NCI-H345 treated with DMSO at 0.1 percent for 48 hours (cell line): Measurements from ENCODE around the gene DLL3.

Experiments used
- DNase-seq: peaks from one replicate; lab custom pipeline; 2025; ENCODE audit not compliant: unreplicated experiment; lab: John Stamatoyannopoulos, UW

Gene DLL3

GRCh38 chr19:39515551-39516191 lies 16.9 kb downstream of the DLL3 start:
- no peak for DNase-seq

- no peak for DNase-seq
Measured at GRCh38 chr19:39516270-39516669, 17.5 kb downstream of the DLL3 start.

DNA sequence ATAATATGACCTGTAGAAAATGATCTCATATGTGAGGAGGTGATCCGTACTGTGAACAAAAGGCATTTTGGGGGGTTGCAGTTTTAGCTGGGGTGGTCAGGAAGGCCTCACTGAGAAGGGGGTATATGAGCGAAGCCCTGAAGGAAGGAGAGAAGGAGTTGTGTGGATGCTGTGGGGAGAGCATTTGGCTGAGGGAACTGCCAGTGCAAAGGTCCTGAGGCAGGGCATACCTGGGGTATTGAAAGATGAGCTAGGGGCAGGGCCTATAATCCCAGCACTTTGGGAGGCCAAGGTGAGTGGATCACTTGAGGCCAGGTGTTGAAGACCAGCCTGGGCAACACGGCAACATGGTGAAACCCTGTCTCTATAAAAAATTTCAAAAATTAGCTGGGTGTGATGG lies 18.7 kb downstream of the DLL3 start:
- no peak for DNase-seq

- no peak for DNase-seq
Measured at GRCh38 chr19:39518458-39518857, 19.7 kb downstream of the DLL3 start.

- no peak for DNase-seq
Measured at GRCh38 chr19:39518975-39519374, 20.2 kb downstream of the DLL3 start.

GRCh38 chr19:39520541-39521484 lies 22.1 kb downstream of the DLL3 start:
- no peak for DNase-seq

DNA sequence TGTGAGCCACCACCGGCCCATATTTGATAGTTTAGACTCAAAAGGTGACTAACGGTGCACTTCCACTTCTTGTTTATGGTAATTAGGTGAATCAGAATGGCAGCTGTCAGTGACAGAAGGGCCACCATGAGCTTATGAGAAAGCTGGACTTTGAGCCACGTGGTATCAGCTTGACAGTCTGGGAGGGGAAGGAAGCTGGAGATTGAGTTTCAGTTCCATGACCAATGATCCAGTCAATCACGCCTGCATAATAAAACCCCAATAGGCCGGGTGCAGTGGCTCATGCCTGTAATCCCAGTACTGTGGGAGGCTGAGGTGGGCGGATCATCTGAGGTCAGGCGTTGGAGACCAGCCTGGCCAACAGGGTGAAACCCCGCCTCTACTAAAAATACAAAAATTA lies 25.7 kb downstream of the DLL3 start:
- DNase-seq: no peak

GRCh38 chr19:39525205-39525604 lies 26.5 kb downstream of the DLL3 start:
- no peak for DNase-seq

GRCh38 chr19:39531834-39532232 lies 33.1 kb downstream of the DLL3 start:
- DNase-seq: no peak

DNA sequence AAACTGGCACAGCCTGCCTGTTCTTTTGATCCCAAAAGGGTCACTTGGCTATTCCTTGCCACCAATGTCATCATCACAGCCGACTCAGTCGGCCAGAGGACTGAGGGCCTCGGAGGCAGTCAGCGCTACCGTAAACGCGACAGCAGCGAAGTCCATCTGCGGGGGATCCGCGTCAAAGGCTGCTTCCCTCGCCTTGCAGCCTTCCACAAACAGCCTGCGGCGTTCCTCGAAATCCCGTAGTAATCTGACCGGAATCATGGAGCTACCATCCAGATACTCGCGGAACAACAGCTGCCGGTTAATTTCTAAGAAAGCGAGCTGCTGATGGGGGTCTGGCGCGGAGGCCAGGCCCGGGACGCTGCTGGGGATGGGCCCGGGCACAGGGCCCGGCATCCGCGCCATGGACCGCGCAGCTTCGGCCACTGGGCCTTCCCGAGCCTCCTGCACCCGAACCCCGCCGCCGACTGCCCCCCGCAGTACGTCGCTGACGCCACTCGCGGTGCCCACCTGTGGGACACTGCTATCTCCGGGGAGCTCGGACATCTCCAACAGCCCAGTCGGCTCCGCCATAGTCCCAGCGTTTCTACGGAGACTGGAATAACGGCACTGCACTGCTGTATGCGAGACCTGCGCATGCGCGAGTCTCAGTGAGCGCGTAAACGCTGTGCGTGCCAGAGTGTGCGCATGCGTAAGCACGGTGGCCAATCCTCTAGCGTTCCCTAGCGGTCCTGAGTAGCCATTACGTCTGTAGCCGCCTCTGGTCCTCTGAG lies 33.7 kb downstream of the DLL3 start, which contains the start of gene EID2B:
EID2B (minus strand) TSS at position 620 of the 770 bp plus-strand sequence; CDS start at position 570, 50 bp downstream.
- peak; percentile 100 for DNase-seq

DNA sequence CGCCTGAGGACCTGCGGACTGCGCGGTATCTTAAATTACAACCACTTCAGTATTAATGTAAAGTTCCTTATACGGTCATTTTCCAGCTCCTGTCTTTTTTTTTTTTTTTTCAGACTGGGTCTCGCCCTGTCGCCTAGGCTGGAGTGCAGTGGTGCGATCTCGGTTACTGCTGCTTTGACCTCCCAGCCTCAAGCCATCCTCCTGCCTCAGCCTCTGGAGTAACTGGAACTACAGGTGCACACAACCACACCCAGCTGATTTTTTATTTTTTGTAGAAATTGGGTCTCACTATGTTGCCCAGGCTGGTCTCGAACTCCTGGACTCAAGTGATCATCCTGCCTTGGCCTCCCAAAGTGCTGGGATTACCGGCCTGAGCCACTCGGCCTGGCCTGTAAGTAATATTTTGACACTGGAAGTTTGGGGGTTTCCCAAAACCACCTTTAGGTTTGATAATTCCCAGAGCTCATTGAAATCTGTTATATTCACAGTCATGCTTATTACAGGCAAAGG lies 34.3 kb downstream of the DLL3 start:
- DNase-seq: no peak

DNA sequence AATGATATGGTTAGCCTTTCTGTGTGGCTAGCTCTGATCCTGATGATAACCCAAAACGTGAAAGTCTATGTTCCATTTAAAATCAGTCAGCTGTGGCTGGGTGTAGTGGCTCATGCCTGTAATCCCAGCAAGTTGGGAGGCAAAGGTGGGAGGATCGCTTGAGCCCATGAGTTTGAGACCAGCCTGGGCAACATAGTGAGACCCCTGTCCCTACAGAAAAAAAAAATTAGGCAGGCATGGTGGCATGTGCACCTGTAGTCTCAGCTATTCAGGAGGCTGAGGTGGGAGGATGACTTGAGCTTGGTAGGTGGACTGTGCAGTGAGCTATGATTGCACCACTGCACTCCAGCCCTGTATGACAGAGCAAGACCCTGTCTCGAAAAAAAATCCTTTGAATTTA lies 35.0 kb downstream of the DLL3 start:
- no peak for DNase-seq

DNA sequence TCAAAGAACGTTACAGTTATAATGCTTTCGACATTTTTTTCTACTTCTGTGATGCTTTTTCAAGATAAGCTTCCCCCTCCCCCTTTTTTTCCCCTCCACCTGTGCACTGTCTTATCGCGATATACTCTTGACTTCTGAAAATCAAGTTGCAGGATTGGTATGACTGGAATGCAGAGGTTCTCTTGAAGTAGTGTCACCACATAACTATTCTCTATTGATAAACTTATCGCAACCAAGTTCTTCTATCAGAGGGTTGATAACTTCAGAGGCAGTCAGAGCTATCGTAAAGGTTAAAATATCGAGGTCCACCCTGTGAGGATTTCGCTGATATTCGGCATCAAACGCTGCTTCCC lies 40.4 kb downstream of the DLL3 start:
- DNase-seq: no peak

DNA sequence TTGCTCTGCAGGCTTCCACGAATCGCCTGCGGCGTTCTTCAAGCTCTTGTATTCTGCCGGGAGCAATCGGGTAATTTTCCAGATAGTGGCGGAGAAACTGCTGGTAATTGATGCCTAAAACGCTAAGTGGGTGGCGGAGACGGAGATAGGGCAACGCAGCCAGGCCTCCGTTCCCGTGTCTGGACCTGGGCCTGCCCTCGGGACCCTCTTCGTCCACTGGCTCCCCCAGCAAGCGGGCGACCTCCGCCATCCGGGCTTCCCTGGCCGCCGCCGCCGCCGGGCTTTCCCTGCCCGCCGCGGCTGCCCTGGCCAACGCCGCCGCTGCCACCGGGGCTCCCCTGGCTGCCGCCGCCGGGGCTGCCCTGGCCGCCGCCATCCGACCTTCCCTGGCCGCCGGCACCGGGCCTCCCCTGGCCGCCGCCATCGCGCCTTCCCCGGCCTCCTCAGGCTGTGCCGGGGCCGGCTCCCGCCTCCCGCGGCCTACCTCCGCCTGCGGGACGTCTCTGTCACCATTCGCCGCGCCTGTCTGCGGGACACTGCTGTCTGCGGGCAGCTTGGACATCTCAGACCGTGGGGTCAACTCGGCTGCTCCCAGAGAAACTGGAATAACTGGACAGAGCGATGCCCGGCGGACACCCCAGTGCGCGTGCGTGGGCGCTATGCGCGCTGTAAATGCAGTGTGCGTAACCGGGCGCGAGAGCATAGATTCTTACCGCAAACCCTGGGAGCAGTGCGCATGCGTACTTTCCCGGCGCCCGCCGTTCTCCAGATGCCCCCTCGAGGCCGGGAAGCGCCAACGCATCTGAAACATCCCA lies 41.0 kb downstream of the DLL3 start, which contains the start of gene EID2:
EID2 (minus strand) TSS at position 644 of the 815 bp plus-strand sequence; CDS start at position 562, 82 bp downstream.
- DNase-seq: peak; percentile 100

GRCh38 chr19:39540333-39540673 lies 41.6 kb downstream of the DLL3 start:
- no peak for DNase-seq

- DNase-seq: no peak
Measured at GRCh38 chr19:39542206-39542605, 43.5 kb downstream of the DLL3 start.

GRCh38 chr19:39543477-39543857 lies 44.7 kb downstream of the DLL3 start:
- DNase-seq: no peak

- no peak for DNase-seq
Measured at GRCh38 chr19:39544226-39544903, 45.6 kb downstream of the DLL3 start.

DNA sequence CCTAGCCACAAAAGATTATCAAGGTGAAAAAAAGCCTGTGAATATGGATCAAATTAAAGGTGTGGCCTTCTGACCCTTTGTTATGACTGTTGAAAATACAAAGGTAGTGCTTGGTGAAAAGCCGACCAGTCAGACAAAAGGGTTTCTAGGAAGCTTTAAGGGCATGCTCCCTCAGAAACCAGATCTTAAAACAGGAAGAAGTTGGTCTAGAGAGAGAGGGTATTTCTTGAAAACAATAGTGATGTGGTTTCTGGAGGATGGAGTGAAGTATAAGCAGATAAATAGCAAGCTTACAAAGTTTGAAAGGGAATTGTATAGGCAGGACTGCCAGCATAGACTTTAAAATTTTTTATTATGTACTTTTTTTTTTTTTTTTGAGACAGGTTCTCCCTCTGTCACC lies 46.2 kb downstream of the DLL3 start:
- no peak for DNase-seq

DNA sequence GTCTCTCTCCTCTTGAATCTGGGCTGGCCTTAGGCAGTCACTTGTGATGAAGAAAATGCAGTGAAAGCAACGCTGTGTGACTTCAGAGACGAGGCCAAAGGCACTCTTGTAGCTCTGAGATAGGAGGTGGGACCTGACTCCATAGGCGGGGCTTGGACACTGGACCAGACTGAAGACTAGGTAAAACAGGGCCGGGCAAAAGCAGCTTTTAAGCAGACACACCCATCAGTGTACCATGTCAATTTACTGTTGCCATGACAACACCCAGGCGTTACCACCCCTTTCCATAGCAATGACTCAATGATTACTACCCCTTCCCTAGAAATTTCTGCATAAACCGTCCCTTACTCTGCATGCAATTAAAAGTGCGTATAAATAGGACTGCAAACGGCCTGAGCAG lies 47.9 kb downstream of the DLL3 start:
- DNase-seq: no peak
